GM12875 (cell line): ENCODE data around the gene CCDC180.

Experiments
- H3K4me3 ChIP-seq: one replicate; pipeline ENCODE4 v1.5.1; 2011; ENCODE audit warnings: low read depth, low read length, control low read depth
- CTCF ChIP-seq: IDR thresholded peaks from 2 replicates; pipeline ENCODE4 v1.5.1; 2011; ENCODE audit warnings: low read depth, mild to moderate bottlenecking, control low read depth, inconsistent platforms, low read length, moderate library complexity, borderline replicate concordance; ENCODE audit not compliant: insufficient read depth

CCDC180 gene

GRCh38 chr9:97300586-97300985 lies 6.9 kb upstream of the CCDC180 start:
- no peak overlapping the region for H3K4me3 ChIP-seq
- TF ChIP-seq CTCF = no peak

- TF ChIP-seq CTCF = no peak
- no peak overlapping the region for H3K4me3 ChIP-seq
These were observed 5.5 kb upstream of the CCDC180 start for GRCh38 chr9:97301974-97302373.

- H3K4me3 ChIP-seq = no peak overlapping the region
- no peak for TF ChIP-seq CTCF
These were observed 2.9 kb upstream of the CCDC180 start for GRCh38 chr9:97304586-97304985.

- no peak overlapping the region for H3K4me3 ChIP-seq
- no peak for TF ChIP-seq CTCF
These were observed 1.8 kb upstream of the CCDC180 start for GRCh38 chr9:97305501-97306298.

GRCh38 chr9:97307091-97307490 lies 368 bp upstream of the CCDC180 start:
- no peak for TF ChIP-seq CTCF
- H3K4me3 ChIP-seq = no peak overlapping the region

- H3K4me3 ChIP-seq = no peak overlapping the region
- no peak for TF ChIP-seq CTCF
These were observed 1.8 kb downstream of the CCDC180 start for GRCh38 chr9:97309260-97309659.

GRCh38 chr9:97310023-97310422 lies 2.6 kb downstream of the CCDC180 start:
- H3K4me3 ChIP-seq = no peak overlapping the region
- TF ChIP-seq CTCF = no peak
